AG04449 (cell line): ENCODE measurements around the gene RAD9A.

Experiments
- CTCF ChIA-PET: fragments of 350-600 bp; formaldehyde crosslinking; extraction: SDS; loops from one replicate; lab custom pipeline; 2021; ENCODE audit warnings: antibody characterized with exemption; lab: Yijun Ruan, JAX
- POLR2A ChIA-PET: fragments of 400-600, 350-600 bp; formaldehyde crosslinking; extraction: SDS; loops from one replicate; lab custom pipeline; 2020; ENCODE audit warnings: antibody characterized with exemption, inconsistent platforms; lab: Yijun Ruan, JAX
- DNase-seq: peaks from one replicate; pipeline ENCODE4 v3.0.0-alpha.2; 2010; ENCODE audit warnings: low read depth, low spot score
- H3K4me3 ChIP-seq: 2 replicates; pipeline ENCODE4 v1.5.1; 2011; ENCODE audit warnings: low read depth, mild to moderate bottlenecking, control low read depth, low read length
- CTCF ChIP-seq: IDR thresholded peaks from one replicate; pipeline ENCODE4 v1.5.1; 2011; ENCODE audit warnings: mild to moderate bottlenecking, moderate library complexity, low read length, control low read depth, inconsistent platforms; ENCODE audit not compliant: insufficient read depth; ENCODE audit errors: missing control alignments

RAD9A gene

GRCh38 chr11:67396259-67396581 is 4.4 kb downstream of the RAD9A start:
- CTCF ChIA-PET: interaction anchor here (0.7 to 47.5 kb wide), 2 partner anchors 27 to 111 kb away, joined by 3 to 2108 read pairs; partner anchors contain the start of genes CLCF1 and POLD4
- TF ChIP-seq CTCF: no peak
- POLR2A ChIA-PET: no interaction called here
- DNase-seq: no peak
- no peak overlapping the region for H3K4me3 ChIP-seq

- CTCF ChIA-PET: interaction anchor here (0.7 to 47.5 kb wide), 3 partner anchors 28 to 111 kb away, joined by 3 to 2108 read pairs (median 4); partner anchors contain the start of genes CLCF1 and POLD4
Observed at GRCh38 chr11:67396587-67397389, 5.0 kb downstream of the RAD9A start.

GRCh38 chr11:67397536-67397935 is 5.8 kb downstream of the RAD9A start:
- TF ChIP-seq CTCF: no peak
- CTCF ChIA-PET: interaction anchor here (1.9 to 47.5 kb wide), 2 partner anchors 29 to 108 kb away, joined by 4 to 2108 read pairs; partner anchors contain the start of genes CLCF1 and POLD4

More at GRCh38 chr11:67396587-67397389, 5.0 kb downstream of the RAD9A start:
- DNase-seq: no peak
- POLR2A ChIA-PET: no interaction called here
- TF ChIP-seq CTCF: no peak
- H3K4me3 ChIP-seq: no peak overlapping the region

GRCh38 chr11:67397986-67398660 is 6.3 kb downstream of the RAD9A start:
- TF ChIP-seq CTCF: no peak
- no peak for DNase-seq
- POLR2A ChIA-PET: interaction anchor here (0.5 kb wide), 1 partner anchor 107 kb away, joined by 3 read pairs; no protein-coding TSS in a partner anchor
- CTCF ChIA-PET: interaction anchor here (1.9 to 47.5 kb wide), 2 partner anchors 29 to 108 kb away, joined by 4 to 2108 read pairs; partner anchors contain the start of genes CLCF1 and POLD4
- no peak overlapping the region for H3K4me3 ChIP-seq

More at GRCh38 chr11:67397536-67397935, 5.8 kb downstream of the RAD9A start:
- POLR2A ChIA-PET: no interaction called here
- H3K4me3 ChIP-seq: no peak overlapping the region
- DNase-seq: no peak

- peak overlapping the region; percentile 12; the same call in 1 of the 2 replicates for H3K4me3 ChIP-seq
- DNase-seq: no peak
- no peak for TF ChIP-seq CTCF
- ChIA-PET POLR2A (interaction anchor here (1.1 kb wide), 1 partner anchor 26 kb away, joined by 3 read pairs; no protein-coding TSS in a partner anchor), CTCF (interaction anchor here (1.0 to 47.5 kb wide), 2 partner anchors 15 to 30 kb away, joined by 3 to 2108 read pairs; partner anchors contain the start of genes CLCF1 and POLD4)
Observed at GRCh38 chr11:67398661-67399563, 7.1 kb downstream of the RAD9A start.
